ENCODE measurements around the gene CHAMP1.
A peak's percentile ranks its signal among the peaks of the same experiment; 100 is the strongest.
"Not testable (repeated sequence)": the region's sequence is repeated elsewhere in the genome, so short reads cannot be mapped to it uniquely, and the experiment has no call there.

The CHAMP1 gene

DNA sequence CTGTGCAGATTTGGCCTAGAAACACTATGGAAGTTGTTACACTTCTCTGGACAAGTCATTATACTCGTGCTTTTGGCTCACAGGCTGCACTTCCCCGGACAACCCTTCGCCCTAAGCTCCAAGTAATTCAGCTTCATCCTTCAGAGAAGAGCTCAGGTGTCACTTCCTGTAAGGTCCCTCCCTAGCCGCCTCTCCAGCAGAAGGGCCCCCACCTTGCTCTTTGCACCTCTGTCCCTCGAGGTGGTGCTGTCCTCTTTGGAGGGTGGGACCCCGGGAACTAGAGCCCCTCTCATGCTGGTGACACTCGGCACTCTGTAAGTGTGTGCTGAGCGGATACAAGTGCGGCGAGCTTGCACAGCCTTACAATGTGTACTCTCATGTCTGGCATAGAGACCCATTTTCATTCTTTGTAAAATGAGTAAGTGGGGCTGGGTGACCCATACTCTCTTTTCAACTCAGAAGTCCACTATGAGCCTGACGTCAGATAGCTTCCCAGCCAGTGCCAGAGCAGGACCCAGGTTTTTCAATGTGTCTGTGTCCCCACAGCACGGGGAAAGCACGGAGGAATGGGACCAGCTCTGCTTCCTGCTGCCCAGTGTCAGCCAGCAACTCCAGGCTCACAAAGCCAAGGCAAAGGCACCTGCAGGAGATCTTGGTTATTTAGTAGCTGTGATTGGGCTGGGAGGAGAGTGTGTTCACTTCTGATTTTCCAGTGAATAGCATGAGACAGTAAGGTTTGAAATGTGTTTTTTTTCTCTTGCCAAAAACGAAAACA lies 26.9 kb downstream of the CHAMP1 start:
- no peaks in the 10 kb centered on the region for H3K27me3 ChIP-seq (ENCODE audit: low read depth, low read length)
- H3K4me2 ChIP-seq (ENCODE audit: low read length), result no peak overlapping the region
- H3K9me3 ChIP-seq (ENCODE audit: insufficient read depth, low read length), result no peaks in the 10 kb centered on the region
- no peak overlapping the region for H3K9ac ChIP-seq (ENCODE audit: low read length)
- no peak overlapping the region for H3K27ac ChIP-seq (ENCODE audit: low read length)
- TF ChIP-seq EZH2phosphoT487 (IDR thresholded peaks at IDR 0.05; ENCODE audit: low read depth), result no peak
- TF ChIP-seq, protein P1, sequence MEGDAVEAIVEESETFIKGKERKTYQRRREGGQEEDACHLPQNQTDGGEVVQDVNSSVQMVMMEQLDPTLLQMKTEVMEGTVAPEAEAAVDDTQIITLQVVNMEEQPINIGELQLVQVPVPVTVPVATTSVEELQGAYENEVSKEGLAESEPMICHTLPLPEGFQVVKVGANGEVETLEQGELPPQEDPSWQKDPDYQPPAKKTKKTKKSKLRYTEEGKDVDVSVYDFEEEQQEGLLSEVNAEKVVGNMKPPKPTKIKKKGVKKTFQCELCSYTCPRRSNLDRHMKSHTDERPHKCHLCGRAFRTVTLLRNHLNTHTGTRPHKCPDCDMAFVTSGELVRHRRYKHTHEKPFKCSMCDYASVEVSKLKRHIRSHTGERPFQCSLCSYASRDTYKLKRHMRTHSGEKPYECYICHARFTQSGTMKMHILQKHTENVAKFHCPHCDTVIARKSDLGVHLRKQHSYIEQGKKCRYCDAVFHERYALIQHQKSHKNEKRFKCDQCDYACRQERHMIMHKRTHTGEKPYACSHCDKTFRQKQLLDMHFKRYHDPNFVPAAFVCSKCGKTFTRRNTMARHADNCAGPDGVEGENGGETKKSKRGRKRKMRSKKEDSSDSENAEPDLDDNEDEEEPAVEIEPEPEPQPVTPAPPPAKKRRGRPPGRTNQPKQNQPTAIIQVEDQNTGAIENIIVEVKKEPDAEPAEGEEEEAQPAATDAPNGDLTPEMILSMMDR (IDR thresholded peaks at IDR 0.05; ENCODE audit: low read depth, low read length), result no peak
- H3K4me1 ChIP-seq (ENCODE audit: low read length), result peaks cover 8% of the 10 kb centered on the region
- H3K36me3 ChIP-seq (replicated peaks; ENCODE audit: low read depth, low read length), result no peaks in the 10 kb centered on the region
- no peaks in the 10 kb centered on the region for H4K20me1 ChIP-seq (ENCODE audit: insufficient read depth, low read length)
- H3K79me2 ChIP-seq (ENCODE audit: low read length), result no peaks in the 10 kb centered on the region
- H2AFZ ChIP-seq (ENCODE audit: low read depth, low read length), result no peak overlapping the region
- no peak overlapping the region for H3K4me3 ChIP-seq (ENCODE audit: low read length)

DNA sequence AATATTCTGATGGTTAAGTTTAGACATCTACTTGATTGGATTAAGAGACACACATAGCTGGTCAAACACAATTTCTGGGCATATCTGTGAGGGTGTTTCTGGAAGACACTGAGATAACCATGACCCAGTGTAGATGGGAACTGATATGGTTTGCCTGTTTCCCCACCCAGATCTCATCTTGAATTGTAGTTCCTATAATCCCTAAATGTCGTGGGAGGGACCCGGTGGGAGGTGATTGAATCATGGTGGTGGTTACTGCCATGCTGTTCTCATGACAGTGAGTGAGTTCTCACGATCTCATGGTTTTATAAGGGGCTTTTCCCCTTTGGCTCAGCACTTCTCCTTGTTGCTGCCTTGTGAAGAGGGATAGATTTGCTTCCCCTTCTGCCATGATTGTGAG lies 33.0 kb downstream of the CHAMP1 start:
- H2AFZ ChIP-seq (ENCODE audit: low read depth, low read length); H3K4me3 ChIP-seq (ENCODE audit: low read length); H3K79me2 ChIP-seq (ENCODE audit: low read length); H3K4me2 ChIP-seq (ENCODE audit: low read length); H4K20me1 ChIP-seq (ENCODE audit: insufficient read depth, low read length); H3K27ac ChIP-seq (ENCODE audit: low read length); H3K36me3 ChIP-seq (replicated peaks; ENCODE audit: low read depth, low read length); H3K9me3 ChIP-seq (ENCODE audit: insufficient read depth, low read length); H3K9ac ChIP-seq (ENCODE audit: low read length); H3K4me1 ChIP-seq (ENCODE audit: low read length): not testable (repeated sequence)
- peaks cover 12% of the 10 kb centered on the region; the same call in 1 of the 2 replicates for H3K27me3 ChIP-seq (ENCODE audit: low read depth, low read length)

- not testable (repeated sequence) for H4K20me1 ChIP-seq (ENCODE audit: insufficient read depth, low read length); H3K4me3 ChIP-seq (ENCODE audit: low read length); H3K79me2 ChIP-seq (ENCODE audit: low read length); H3K36me3 ChIP-seq (replicated peaks; ENCODE audit: low read depth, low read length); H3K9me3 ChIP-seq (ENCODE audit: insufficient read depth, low read length); H3K4me2 ChIP-seq (ENCODE audit: low read length); H3K4me1 ChIP-seq (ENCODE audit: low read length); H3K27ac ChIP-seq (ENCODE audit: low read length); H2AFZ ChIP-seq (ENCODE audit: low read depth, low read length); H3K9ac ChIP-seq (ENCODE audit: low read length)
- TF ChIP-seq, protein P1 (IDR thresholded peaks at IDR 0.05; ENCODE audit: low read depth, low read length), result peak; percentile 38
- peaks cover 12% of the 10 kb centered on the region; the same call in 1 of the 2 replicates for H3K27me3 ChIP-seq (ENCODE audit: low read depth, low read length)
Measured at GRCh38 chr13:114352763-114353162, 38.5 kb downstream of the CHAMP1 start.

DNA sequence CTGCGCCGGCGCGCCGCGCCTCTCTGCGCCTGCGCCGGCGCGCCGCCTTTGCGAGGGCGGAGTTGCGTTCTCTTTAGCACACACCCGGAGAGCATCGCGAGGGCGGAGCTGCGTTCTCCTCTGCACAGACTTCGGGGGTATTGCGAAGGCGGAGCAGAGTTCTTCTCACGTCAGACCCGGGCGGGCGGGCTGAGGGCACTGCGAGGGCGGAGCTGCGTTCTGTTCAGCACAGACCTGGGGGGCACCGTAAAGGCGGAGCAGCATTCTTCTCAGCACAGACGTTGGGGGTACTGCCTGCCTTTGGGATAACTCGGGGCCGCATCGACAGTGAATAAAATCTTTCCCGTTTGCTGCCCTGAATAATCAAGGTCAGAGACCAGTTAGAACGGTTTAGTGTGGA lies 39.1 kb downstream of the CHAMP1 start:
- not testable (repeated sequence) for H3K9ac ChIP-seq (ENCODE audit: low read length); H3K79me2 ChIP-seq (ENCODE audit: low read length); H3K4me1 ChIP-seq (ENCODE audit: low read length); H3K36me3 ChIP-seq (replicated peaks; ENCODE audit: low read depth, low read length); H3K9me3 ChIP-seq (ENCODE audit: insufficient read depth, low read length); H3K4me2 ChIP-seq (ENCODE audit: low read length); H4K20me1 ChIP-seq (ENCODE audit: insufficient read depth, low read length); H3K27ac ChIP-seq (ENCODE audit: low read length); H2AFZ ChIP-seq (ENCODE audit: low read depth, low read length); H3K4me3 ChIP-seq (ENCODE audit: low read length)
- peaks cover 12% of the 10 kb centered on the region; the same call in 1 of the 2 replicates for H3K27me3 ChIP-seq (ENCODE audit: low read depth, low read length)

Data from OCI-LY3 (cell line).